Measurements from ENCODE around the gene WNT3.

The WNT3 gene

GRCh38 chr17:46790216-46790615 lies 28.3 kb downstream of the WNT3 start:
- Histone ChIP-seq H2AFZ (ENCODE audit: low read depth, low read length) (no peak overlapping the region), H2BK120ac (ENCODE audit: low read depth, low read length) (no peak overlapping the region), H3K14ac (ENCODE audit: low read length in 2 of 2) (no peak overlapping the region), H3K23ac (ENCODE audit: low read length in 2 of 2) (no peak overlapping the region), H3K18ac (ENCODE audit: low read depth in 1 of 2, low read length in 2 of 2) (no peak overlapping the region), H3K36me3 (ENCODE audit: control insufficient read depth in 1 of 2, insufficient read depth in 2 of 2, low read depth in 1 of 2, low read length in 2 of 2) (no peaks in the 10 kb centered on the region), H4K91ac (ENCODE audit: low read length) (no peak overlapping the region), H3K27me3 (ENCODE audit: control insufficient read depth in 1 of 2, insufficient read depth in 1 of 2, low read length in 2 of 2) (peaks cover 16 to 63% of the 10 kb centered on the region in 2 experiments), H3K27ac (ENCODE audit: low read length, poor library complexity, severe bottlenecking) (no peak overlapping the region), H4K8ac (ENCODE audit: low read length) (no peak overlapping the region), H2BK12ac (ENCODE audit: low read length in 2 of 2) (no peak overlapping the region), H3K9ac (ENCODE audit: low read length) (no peak overlapping the region), H3K4me1 (ENCODE audit: control insufficient read depth, insufficient read depth, low read depth, low read length) (peaks cover 9% of the 10 kb centered on the region), H3K79me1 (replicated peaks; ENCODE audit: low read length, poor library complexity, severe bottlenecking) (no peaks in the 10 kb centered on the region), H3K4me3 (ENCODE audit: insufficient read depth in 1 of 2, low read depth in 1 of 2, low read length in 2 of 2) (no peak overlapping the region), H3K9me3 (ENCODE audit: control insufficient read depth, low read length) (peaks cover 10% of the 10 kb centered on the region), H2AK5ac (ENCODE audit: low read length, severe bottlenecking) (no peak overlapping the region), H2BK15ac (ENCODE audit: low read depth, poor library complexity, severe bottlenecking) (no peak overlapping the region), H2BK5ac (ENCODE audit: low read depth, low read length, poor library complexity, severe bottlenecking) (no peak overlapping the region), H3K4me2 (ENCODE audit: low read length, poor library complexity, severe bottlenecking) (no peak overlapping the region), H3K4ac (ENCODE audit: low read depth in 1 of 2, low read length in 2 of 2) (no peak overlapping the region)
- WGBS = 60% methylated on average over 3 of the region's 3 CpGs
- DNase-seq = no peak

DNA sequence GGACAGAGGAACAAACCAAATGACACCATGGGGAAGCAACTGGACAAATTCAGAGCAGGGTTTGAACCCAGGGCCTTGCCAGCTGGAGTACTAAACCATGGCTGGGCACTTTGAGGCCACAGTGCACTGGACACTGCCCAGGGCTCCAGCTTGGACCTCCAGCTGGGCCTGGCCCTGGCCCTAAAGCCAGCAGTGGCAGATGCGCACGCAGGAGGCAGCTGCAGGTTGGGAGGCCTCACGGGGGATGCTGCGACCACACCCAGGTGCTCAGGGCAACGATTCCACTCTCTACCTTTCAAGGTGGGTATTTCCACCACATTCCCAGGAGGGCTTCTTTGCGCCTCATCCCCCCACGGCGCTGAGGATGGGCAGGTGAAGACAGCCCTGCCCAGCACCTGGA lies 28.9 kb downstream of the WNT3 start:
- no peak overlapping the region for H2BK5ac ChIP-seq (ENCODE audit: low read depth, low read length, poor library complexity, severe bottlenecking)
- no peak overlapping the region for H3K27ac ChIP-seq (ENCODE audit: low read length, poor library complexity, severe bottlenecking)
- H3K9me3 ChIP-seq (ENCODE audit: control insufficient read depth, low read length) = peaks cover 10% of the 10 kb centered on the region
- no peak for DNase-seq
- no peak overlapping the region for H2BK12ac ChIP-seq (ENCODE audit: low read length in 2 of 2)
- WGBS = 92% methylated on average over 8 of the region's 8 CpGs
- H3K23ac ChIP-seq (ENCODE audit: low read length in 2 of 2) = no peak overlapping the region
- H3K27me3 ChIP-seq (ENCODE audit: control insufficient read depth in 1 of 2, insufficient read depth in 1 of 2, low read length in 2 of 2) = peaks cover 18 to 60% of the 10 kb centered on the region in 2 experiments
- H3K4me3 ChIP-seq (ENCODE audit: insufficient read depth in 1 of 2, low read depth in 1 of 2, low read length in 2 of 2) = no peak overlapping the region
- no peak overlapping the region for H3K18ac ChIP-seq (ENCODE audit: low read depth in 1 of 2, low read length in 2 of 2)
- H4K91ac ChIP-seq (ENCODE audit: low read length) = no peak overlapping the region
- no peaks in the 10 kb centered on the region for H3K36me3 ChIP-seq (ENCODE audit: control insufficient read depth in 1 of 2, insufficient read depth in 2 of 2, low read depth in 1 of 2, low read length in 2 of 2)
- H3K9ac ChIP-seq (ENCODE audit: low read length) = no peak overlapping the region
- no peak overlapping the region for H2AFZ ChIP-seq (ENCODE audit: low read depth, low read length)
- H3K79me1 ChIP-seq (replicated peaks; ENCODE audit: low read length, poor library complexity, severe bottlenecking) = no peaks in the 10 kb centered on the region
- H3K4me2 ChIP-seq (ENCODE audit: low read length, poor library complexity, severe bottlenecking) = no peak overlapping the region
- H2BK15ac ChIP-seq (ENCODE audit: low read depth, poor library complexity, severe bottlenecking) = no peak overlapping the region
- H3K14ac ChIP-seq (ENCODE audit: low read length in 2 of 2) = no peak overlapping the region
- H3K4ac ChIP-seq (ENCODE audit: low read depth in 1 of 2, low read length in 2 of 2) = no peak overlapping the region
- no peak overlapping the region for H4K8ac ChIP-seq (ENCODE audit: low read length)
- H2AK5ac ChIP-seq (ENCODE audit: low read length, severe bottlenecking) = no peak overlapping the region
- peaks cover 6% of the 10 kb centered on the region for H3K4me1 ChIP-seq (ENCODE audit: control insufficient read depth, insufficient read depth, low read depth, low read length)
- H2BK120ac ChIP-seq (ENCODE audit: low read depth, low read length) = no peak overlapping the region

- 88% methylated on average over 7 of the region's 7 CpGs for WGBS
- Histone ChIP-seq H2AFZ (ENCODE audit: low read depth, low read length) (no peak overlapping the region), H3K9me3 (ENCODE audit: control insufficient read depth, low read length) (peaks cover 10% of the 10 kb centered on the region), H3K4me1 (ENCODE audit: control insufficient read depth, insufficient read depth, low read depth, low read length) (peaks cover 6% of the 10 kb centered on the region), H3K18ac (ENCODE audit: low read depth in 1 of 2, low read length in 2 of 2) (no peak overlapping the region), H3K4me3 (ENCODE audit: insufficient read depth in 1 of 2, low read depth in 1 of 2, low read length in 2 of 2) (no peak overlapping the region), H3K27me3 (ENCODE audit: control insufficient read depth in 1 of 2, insufficient read depth in 1 of 2, low read length in 2 of 2) (peaks cover 18 to 52% of the 10 kb centered on the region in 2 experiments), H2BK15ac (ENCODE audit: low read depth, poor library complexity, severe bottlenecking) (no peak overlapping the region), H4K91ac (ENCODE audit: low read length) (no peak overlapping the region), H3K27ac (ENCODE audit: low read length, poor library complexity, severe bottlenecking) (no peak overlapping the region), H2BK12ac (ENCODE audit: low read length in 2 of 2) (no peak overlapping the region), H3K14ac (ENCODE audit: low read length in 2 of 2) (no peak overlapping the region), H3K4me2 (ENCODE audit: low read length, poor library complexity, severe bottlenecking) (no peak overlapping the region), H3K23ac (ENCODE audit: low read length in 2 of 2) (no peak overlapping the region), H2AK5ac (ENCODE audit: low read length, severe bottlenecking) (no peak overlapping the region), H3K9ac (ENCODE audit: low read length) (no peak overlapping the region), H4K8ac (ENCODE audit: low read length) (no peak overlapping the region), H3K36me3 (ENCODE audit: control insufficient read depth in 1 of 2, insufficient read depth in 2 of 2, low read depth in 1 of 2, low read length in 2 of 2) (no peaks in the 10 kb centered on the region), H2BK5ac (ENCODE audit: low read depth, low read length, poor library complexity, severe bottlenecking) (no peak overlapping the region), H3K4ac (ENCODE audit: low read depth in 1 of 2, low read length in 2 of 2) (no peak overlapping the region), H2BK120ac (ENCODE audit: low read depth, low read length) (no peak overlapping the region), H3K79me1 (replicated peaks; ENCODE audit: low read length, poor library complexity, severe bottlenecking) (no peaks in the 10 kb centered on the region)
- DNase-seq = no peak
Measured at GRCh38 chr17:46788796-46789195, 29.7 kb downstream of the WNT3 start.

DNA sequence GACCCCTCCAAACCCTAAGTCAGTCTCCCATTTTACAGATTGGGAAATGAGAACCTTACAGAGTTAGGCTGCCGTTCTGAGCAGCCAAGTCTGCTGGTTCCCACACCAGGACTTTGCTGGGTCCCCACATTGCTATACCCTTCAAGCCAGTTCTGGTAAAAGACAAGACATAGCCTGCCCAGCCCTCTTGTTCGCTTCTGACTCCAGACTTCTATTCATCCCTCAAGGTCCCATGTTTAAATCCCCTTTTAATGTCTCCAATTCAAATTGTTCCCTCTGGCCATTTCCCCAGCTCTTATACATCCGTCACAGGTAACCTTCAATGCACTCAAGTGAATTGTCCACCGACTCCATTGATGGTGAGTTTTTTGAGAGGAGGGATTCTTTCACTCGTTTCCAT lies 30.2 kb downstream of the WNT3 start:
- no peak for DNase-seq
- no peak overlapping the region for H3K4me3 ChIP-seq (ENCODE audit: insufficient read depth in 1 of 2, low read depth in 1 of 2, low read length in 2 of 2)
- H3K4me2 ChIP-seq (ENCODE audit: low read length, poor library complexity, severe bottlenecking) = no peak overlapping the region
- H3K27me3 ChIP-seq (ENCODE audit: control insufficient read depth in 1 of 2, insufficient read depth in 1 of 2, low read length in 2 of 2) = peaks cover 18 to 47% of the 10 kb centered on the region in 2 experiments
- H3K9me3 ChIP-seq (ENCODE audit: control insufficient read depth, low read length) = peaks cover 10% of the 10 kb centered on the region
- H3K4me1 ChIP-seq (ENCODE audit: control insufficient read depth, insufficient read depth, low read depth, low read length) = peaks cover 6% of the 10 kb centered on the region
- H4K8ac ChIP-seq (ENCODE audit: low read length) = no peak overlapping the region
- H2BK15ac ChIP-seq (ENCODE audit: low read depth, poor library complexity, severe bottlenecking) = no peak overlapping the region
- H2BK120ac ChIP-seq (ENCODE audit: low read depth, low read length) = no peak overlapping the region
- no peak overlapping the region for H3K4ac ChIP-seq (ENCODE audit: low read depth in 1 of 2, low read length in 2 of 2)
- no peak overlapping the region for H2BK5ac ChIP-seq (ENCODE audit: low read depth, low read length, poor library complexity, severe bottlenecking)
- H3K36me3 ChIP-seq (ENCODE audit: control insufficient read depth in 1 of 2, insufficient read depth in 2 of 2, low read depth in 1 of 2, low read length in 2 of 2) = no peaks in the 10 kb centered on the region
- no peak overlapping the region for H2AK5ac ChIP-seq (ENCODE audit: low read length, severe bottlenecking)
- no peak overlapping the region for H2BK12ac ChIP-seq (ENCODE audit: low read length in 2 of 2)
- no peak overlapping the region for H2AFZ ChIP-seq (ENCODE audit: low read depth, low read length)
- H3K27ac ChIP-seq (ENCODE audit: low read length, poor library complexity, severe bottlenecking) = no peak overlapping the region
- H3K79me1 ChIP-seq (replicated peaks; ENCODE audit: low read length, poor library complexity, severe bottlenecking) = no peaks in the 10 kb centered on the region
- 93% methylated on average over 5 of the region's 5 CpGs for WGBS
- H3K14ac ChIP-seq (ENCODE audit: low read length in 2 of 2) = no peak overlapping the region
- H3K9ac ChIP-seq (ENCODE audit: low read length) = no peak overlapping the region
- no peak overlapping the region for H3K18ac ChIP-seq (ENCODE audit: low read depth in 1 of 2, low read length in 2 of 2)
- no peak overlapping the region for H3K23ac ChIP-seq (ENCODE audit: low read length in 2 of 2)
- H4K91ac ChIP-seq (ENCODE audit: low read length) = no peak overlapping the region
